Right atrium auricular region (tissue), 2 donors: ENCODE measurements around the gene CDH13. TPM values are rescaled to one million over a fixed set of nuclear protein-coding genes. Genes with fewer than 3 reads are reported as not detected.

Experiments used
- DNase-seq: peaks from one replicate; pipeline ENCODE4 v3.0.0-alpha.2; 2019; ENCODE audit warnings: low spot score
- H3K27ac ChIP-seq, 2 donors: fragments of 200-600 bp; sonication (generic); 1 replicate in 1 of 2; 2 replicates in 1 of 2; pipeline ENCODE4 v1.5.1; 2016 to 2019
- H3K27me3 ChIP-seq, 2 donors: fragments of 200-600 bp; sonication (generic); one replicate each; pipeline versions ENCODE4 v1.5.1 to v1.6.0; 2017 to 2019
- H3K36me3 ChIP-seq: fragments of 200-600 bp; sonication (generic); one replicate; pipeline ENCODE4 v1.5.1; 2016
- H3K4me1 ChIP-seq, 2 donors: fragments of 200-600 bp; sonication (generic); one replicate each; pipeline versions ENCODE4 v1.5.1 to v1.6.0; 2017 to 2019
- H3K4me3 ChIP-seq, 2 donors: fragments of 200-600 bp; sonication (generic); 1 replicate in 1 of 2; 2 replicates in 1 of 2; pipeline ENCODE4 v1.5.1; 2017 to 2019; ENCODE audit warnings: mild to moderate bottlenecking in 1 of 2, moderate library complexity in 1 of 2
- H3K9me3 ChIP-seq, 2 donors: fragments of 200-600 bp; sonication (generic); one replicate each; pipeline ENCODE4 v1.5.1; 2019
- CTCF ChIP-seq, 2 donors: fragments of 200-600 bp; sonication (generic); IDR thresholded peaks; one replicate each; pipeline ENCODE4 v1.5.1; 2019; ENCODE audit warnings: antibody characterized with exemption in 2 of 2
- total RNA-seq, 2 donors: library from RNA; depleted of rRNA; stranded (reverse); fragments of >200 nt; gene quantifications; one replicate each; pipeline ENCODE4 v1.1.0, GENCODE V29; 2016

CDH13 gene
- total RNA-seq, 2 donors from 2014 or later: 75.4 to 85.9 TPM

GRCh38 chr16:83458612-83459011 lies 831.8 kb downstream of the CDH13 start:
- no peak for TF ChIP-seq CTCF (IDR thresholded peaks at IDR 0.05)
- H3K9me3 ChIP-seq: no peaks in the 10 kb centered on the region
- H3K27me3 ChIP-seq: no peaks in the 10 kb centered on the region
- H3K4me3 ChIP-seq: no peak overlapping the region
- no peak for DNase-seq
- H3K27ac ChIP-seq: no peak overlapping the region
- no peaks in the 10 kb centered on the region for H3K36me3 ChIP-seq
- H3K4me1 ChIP-seq: no peaks in the 10 kb centered on the region

GRCh38 chr16:83464991-83465390 lies 838.2 kb downstream of the CDH13 start:
- Histone ChIP-seq H3K9me3 (no peaks in the 10 kb centered on the region), H3K27me3 (no peaks in the 10 kb centered on the region), H3K36me3 (no peaks in the 10 kb centered on the region), H3K4me1 (no peaks in the 10 kb centered on the region), H3K4me3 (no peak overlapping the region), H3K27ac (no peak overlapping the region)
- no peak for DNase-seq
- TF ChIP-seq CTCF (IDR thresholded peaks at IDR 0.05): no peak

- H3K27me3 ChIP-seq: no peaks in the 10 kb centered on the region
- H3K4me3 ChIP-seq: no peak overlapping the region
- no peak overlapping the region for H3K27ac ChIP-seq
- DNase-seq: no peak
- no peak for TF ChIP-seq CTCF (IDR thresholded peaks at IDR 0.05)
- no peaks in the 10 kb centered on the region for H3K9me3 ChIP-seq
- H3K36me3 ChIP-seq: no peaks in the 10 kb centered on the region
- H3K4me1 ChIP-seq: peaks cover 0 to 3% of the 10 kb centered on the region in 2 donors
These were observed 843.6 kb downstream of the CDH13 start for GRCh38 chr16:83470416-83470815.

- Histone ChIP-seq H3K36me3 (no peaks in the 10 kb centered on the region), H3K4me3 (no peak overlapping the region), H3K27ac (no peak overlapping the region), H3K27me3 (no peaks in the 10 kb centered on the region), H3K4me1 (peaks cover 0 to 3% of the 10 kb centered on the region in 2 donors), H3K9me3 (no peaks in the 10 kb centered on the region)
- no peak for DNase-seq
- no peak for TF ChIP-seq CTCF (IDR thresholded peaks at IDR 0.05)
These were observed 846.2 kb downstream of the CDH13 start for GRCh38 chr16:83472776-83473501.

GRCh38 chr16:83473926-83474650 lies 847.3 kb downstream of the CDH13 start:
- TF ChIP-seq CTCF (IDR thresholded peaks at IDR 0.05): no peak
- H3K27ac ChIP-seq: no peak overlapping the region
- no peaks in the 10 kb centered on the region for H3K27me3 ChIP-seq
- peaks cover 0 to 3% of the 10 kb centered on the region in 2 donors for H3K4me1 ChIP-seq
- no peak for DNase-seq
- H3K36me3 ChIP-seq: no peaks in the 10 kb centered on the region
- H3K4me3 ChIP-seq: no peak overlapping the region
- no peaks in the 10 kb centered on the region for H3K9me3 ChIP-seq
